Activated CD4-positive, CD25-positive, alpha-beta regulatory T cell treated with anti-CD3 and anti-CD28 coated beads, Interleukin-2, amount 50 U/mL, for 72 hours (primary cell): ENCODE results near the gene SUB1.
"Not testable (repeated sequence)": the region's sequence is repeated elsewhere in the genome, so short reads cannot be mapped to it uniquely, and the experiment has no call there.

Source experiments
- DNase-seq: peaks from one replicate; pipeline ENCODE4 v3.0.0; 2021

The SUB1 gene

DNA sequence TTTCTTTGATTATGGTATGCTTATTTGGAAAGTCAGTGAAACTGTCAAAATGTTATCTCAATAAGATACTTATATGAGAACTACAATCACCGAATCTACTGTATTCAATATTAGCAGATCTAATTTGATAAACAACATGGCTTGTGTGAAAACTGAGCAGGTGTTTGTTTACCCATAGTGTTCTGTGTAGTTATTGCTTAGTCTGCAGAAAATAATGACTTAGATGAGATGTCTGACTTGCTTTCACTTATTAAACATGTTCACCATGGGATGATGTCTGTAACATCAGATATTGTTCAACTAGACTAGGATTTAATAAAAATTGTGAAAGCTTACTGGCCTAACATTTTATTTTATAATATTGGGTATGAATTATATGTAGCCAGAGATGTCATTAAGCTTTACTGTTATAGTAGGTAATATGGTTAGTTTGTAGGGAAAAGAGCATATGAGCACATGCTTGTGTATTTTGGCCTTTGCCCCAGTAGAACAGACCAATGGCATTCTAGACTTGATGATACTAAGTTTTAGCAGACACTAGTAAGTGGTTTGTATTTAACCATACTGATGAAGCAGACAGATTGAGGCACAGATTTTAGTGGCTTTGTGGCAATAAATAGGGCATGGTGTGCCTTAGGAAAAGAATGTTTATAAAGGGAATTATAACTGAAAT, 16.4 kb downstream of the SUB1 start:
- no peak for DNase-seq

DNA sequence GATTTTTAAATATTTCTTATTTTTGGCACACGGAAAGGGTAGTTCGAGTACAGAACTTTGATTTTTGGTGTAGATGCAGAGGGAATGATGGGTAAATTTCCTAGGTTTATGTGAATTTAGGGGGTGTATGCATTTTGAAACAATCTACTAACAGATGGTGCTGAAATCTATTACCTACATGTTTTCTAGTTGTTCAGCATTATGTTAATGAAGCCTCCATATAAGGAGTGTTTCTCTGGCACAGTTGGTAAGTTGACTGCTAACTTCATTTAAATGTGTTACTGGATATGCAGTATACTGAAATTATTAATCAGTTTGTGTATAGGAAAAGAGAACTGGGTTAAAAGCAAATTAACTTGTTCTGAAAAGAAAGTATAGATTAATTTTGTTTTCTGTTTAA, 17.5 kb downstream of the SUB1 start:
- DNase-seq = no peak

DNA sequence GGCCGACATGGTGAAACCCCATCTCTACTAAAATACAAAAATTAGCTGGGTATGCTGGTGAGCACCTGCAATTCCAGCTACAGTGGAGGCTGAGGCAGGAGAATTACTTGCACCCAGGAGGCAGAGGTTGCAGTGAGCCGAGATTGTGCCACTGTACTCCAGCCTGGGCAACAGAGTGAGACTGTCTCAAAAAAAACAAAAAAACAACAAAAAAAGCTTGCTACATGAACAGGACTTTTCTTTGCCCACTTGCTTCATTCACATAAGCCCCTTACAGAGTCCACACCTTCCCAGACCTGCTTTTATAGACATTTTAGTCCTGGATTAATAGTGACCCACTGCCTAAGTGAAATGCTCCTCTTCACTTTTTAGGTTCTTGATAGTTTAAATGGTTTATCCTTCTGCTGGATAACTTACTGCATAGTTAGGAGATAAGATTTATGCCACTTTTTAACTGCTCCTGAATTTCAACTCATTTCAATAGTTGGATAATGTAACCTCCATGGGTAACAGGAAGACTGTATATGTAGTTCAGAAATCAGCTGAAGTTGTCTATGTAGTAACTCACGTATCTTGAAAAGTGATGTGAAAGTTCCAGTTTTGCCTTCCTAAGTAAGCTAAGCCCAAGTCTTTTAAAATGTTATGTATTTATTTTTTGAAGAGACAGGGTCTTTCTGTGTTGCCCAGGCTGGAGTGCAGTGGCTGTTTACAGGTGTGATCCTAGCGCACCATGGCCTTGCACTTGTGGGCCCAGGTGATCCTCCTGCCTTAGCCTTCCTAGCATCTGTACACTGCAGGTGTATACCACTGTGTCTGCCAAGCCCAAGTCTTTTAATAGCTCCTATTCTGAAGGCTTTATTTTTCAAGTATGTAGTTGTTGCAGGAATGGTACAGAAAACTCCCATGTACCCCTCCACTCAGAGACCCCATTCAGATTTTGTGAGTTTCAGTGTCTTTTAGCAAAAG, 19.7 kb downstream of the SUB1 start:
- DNase-seq = no peak

DNA sequence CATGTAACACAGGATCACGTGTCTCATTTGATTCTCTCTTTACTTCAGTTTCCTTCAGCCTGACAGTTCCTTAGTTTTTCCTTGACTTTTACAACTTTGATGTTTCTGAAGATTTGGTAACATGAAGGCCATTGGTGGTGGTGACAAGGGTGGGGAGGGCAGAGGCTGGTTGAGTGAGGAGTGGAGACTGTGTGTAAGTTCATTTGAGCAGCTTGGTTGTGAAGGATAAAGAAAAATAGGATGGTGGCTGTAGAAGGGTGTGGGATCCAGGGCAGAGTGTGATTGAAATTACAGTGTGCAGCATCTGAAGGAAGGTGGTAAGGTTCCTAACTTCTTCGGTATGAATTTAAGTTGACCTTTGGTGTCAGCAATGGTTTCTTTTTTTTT, 20.4 kb downstream of the SUB1 start:
- DNase-seq = no peak

DNA sequence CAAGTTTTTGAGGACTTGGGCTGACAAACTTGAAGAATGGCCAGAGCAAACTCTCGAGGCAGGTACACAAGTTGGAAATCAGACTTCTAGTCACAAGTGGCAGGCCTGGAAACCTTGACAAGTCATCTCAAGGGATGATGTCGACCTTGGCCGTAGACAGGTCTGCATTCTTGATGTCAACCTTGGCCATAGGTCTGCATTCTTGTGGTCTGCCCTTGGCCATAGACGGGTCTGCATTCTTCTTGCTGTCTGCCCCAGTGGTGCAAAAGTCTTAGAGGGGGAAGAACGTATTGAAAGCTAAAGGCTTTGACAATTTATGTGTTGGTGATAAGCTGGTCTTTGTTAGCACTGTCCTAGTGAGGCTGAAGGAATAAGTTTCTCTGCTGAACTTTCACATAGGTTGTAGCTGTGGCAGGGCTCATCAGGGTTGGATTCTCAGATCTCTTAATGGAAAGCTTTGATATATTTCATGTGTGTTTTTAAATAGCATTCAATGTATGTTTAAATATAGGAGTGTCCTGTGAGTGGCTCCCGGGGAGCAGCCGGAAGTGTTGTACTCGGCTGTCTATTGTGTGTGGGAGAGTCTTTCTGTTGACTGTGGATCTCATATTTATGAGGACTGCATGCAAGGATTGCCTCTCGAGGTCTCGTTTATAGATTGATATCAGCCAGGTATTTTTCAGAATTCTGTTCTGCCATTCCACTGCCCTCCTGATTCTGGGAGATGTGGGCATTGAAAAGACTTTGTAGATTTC, 27.0 kb downstream of the SUB1 start:
- DNase-seq = no peak

DNA sequence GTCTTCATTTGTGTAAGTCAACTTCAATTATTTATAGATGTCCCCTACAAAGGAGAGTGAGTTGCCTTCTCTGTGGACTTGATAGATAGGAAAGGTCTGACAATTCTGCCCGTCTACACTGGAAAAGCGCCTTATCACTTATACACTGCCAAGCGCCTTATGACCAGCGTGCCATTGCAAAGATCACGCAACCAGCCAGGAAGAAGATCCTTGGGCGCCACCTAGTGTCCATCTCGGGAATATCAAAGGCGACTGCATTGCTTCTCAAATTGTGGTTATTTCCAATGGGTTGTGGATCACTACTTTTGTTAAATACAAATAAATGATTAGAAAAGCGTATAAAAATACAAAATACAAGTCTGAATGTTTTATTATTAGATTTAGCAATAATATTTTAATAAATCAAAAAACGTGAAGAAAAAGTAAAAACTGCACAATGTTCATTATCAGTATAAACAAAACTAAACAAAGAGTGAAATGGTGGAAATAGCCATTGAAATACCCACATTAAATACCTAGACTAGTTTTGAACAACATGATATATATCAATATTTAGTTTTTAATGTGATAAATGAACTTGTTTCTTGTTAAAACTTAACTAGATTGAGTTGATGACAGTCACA, 27.8 kb downstream of the SUB1 start:
- DNase-seq = peak; percentile 87

DNA sequence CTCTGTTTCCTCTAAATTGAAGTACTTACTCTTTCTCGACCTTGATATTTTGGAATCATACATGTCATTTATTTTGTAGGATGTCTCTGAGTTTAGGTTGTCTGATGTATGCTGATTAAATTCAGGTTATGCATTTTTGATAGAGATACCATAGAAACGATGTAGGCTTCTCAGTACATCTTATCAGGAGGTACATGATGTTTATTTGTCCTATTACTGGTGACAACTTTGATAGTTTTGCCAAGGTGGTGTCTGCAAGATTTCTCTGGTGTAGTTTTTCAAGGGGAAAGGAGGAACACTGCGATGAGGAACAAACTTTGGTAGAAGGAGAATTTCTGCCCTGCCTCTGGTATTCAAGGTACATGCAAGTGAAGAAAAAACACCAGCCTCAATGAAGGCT, 29.9 kb downstream of the SUB1 start:
- no peak for DNase-seq

DNA sequence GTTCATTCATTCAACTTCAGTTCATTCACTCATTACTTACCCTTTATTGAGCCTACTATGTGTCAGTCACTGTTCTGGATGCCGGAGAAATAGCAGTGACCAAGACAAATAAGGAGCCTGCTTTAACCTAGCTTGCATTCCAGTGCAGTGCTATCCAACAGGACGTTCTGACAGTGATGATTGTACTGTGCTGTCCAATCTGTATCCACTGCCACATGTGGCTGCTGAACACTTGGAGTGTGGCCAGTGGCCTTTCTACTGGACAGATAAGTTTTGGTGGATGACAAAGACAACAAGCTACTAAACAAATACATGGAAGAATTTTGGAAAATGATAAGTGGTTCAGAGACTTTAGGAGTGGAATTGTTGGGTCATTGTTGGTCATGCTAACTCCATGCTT, 33.6 kb downstream of the SUB1 start:
- no peak for DNase-seq

DNA sequence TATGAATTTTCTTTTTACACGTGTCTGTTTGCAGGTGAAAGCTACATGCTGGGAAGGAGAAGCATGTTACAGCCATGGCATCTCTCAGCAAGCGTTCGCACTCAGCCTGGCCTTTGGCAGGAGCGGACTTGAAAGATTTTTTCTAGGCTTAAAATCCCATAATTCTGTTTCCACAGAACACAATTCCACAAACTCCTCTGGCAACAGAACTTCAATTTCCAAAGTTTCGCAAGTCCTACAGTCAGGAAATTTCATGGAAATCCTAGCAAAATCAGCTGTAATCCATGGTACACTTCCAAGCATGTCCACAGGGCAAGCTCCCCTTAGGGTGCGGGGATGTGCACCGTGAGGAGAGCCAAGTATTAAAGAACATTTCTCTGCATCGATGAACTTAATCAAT, 35.9 kb downstream of the SUB1 start:
- DNase-seq = no peak

DNA sequence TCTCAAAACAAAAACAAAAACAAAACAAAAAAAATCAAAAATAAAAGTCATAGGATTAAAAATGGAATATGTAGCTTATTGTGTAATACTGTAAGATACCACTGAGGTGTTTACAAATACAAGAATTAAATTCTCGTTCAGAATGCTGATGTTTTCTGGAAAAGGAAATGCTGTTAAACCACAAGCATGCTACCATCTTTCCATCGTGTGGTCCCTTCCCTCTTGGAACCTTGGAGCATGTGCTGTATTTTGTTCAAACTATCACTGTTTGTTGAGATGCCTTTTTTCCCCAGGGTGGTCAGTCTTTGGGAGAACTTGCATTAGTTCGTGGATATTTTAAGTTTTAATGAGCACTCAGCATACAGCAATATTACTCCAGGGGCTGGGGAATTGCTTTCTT, 39.7 kb downstream of the SUB1 start:
- DNase-seq = no peak

DNA sequence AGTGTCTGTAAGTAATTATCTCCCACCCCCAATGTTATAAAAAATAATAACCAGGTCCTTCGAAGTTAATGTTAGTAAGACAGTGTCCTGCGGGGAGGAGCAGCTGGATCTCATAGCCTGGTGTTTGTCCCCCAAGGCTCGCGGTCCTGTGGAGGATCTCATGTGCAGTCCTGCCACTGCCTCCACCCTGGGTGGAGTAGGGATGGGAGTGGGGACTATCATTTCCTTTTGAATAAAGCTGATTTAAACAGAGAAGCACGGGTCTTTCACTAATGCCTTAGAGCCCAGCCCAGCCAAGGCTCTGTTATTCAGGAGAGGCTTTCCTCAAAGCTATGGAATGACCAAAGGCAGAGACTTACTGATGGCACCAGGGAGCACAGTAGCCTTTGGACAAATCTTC, 40.2 kb downstream of the SUB1 start:
- DNase-seq = no peak

DNA sequence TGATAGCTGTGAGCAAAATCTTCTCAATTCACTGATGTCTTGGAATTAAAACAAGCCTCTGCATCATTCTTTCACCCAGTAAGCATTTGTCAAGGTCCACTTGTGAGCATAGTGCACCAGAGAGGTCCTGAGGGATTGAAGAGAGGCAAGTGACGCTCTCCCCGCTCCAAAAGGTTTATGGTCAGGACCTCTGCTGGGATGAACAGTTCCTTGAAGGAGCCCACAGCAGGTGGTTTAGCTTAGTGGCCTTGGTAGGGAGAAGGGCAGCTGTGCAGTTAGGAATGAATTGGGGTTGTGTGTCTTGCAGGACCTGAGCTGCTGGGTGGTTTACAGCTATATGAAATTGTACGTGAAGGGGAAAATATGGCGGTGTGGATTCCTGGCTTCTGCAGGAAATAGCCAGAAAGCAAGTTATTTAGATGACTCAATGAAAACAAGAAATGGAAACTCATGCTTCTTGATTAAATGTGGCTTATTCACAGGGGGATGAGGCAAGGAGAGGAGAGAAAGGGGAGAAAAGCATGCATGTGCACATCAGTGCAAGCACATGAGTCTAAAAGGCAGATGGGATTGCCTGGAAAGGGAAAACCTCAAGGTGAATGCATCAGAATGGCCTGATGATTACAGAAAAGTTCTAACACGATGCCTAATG, 42.0 kb downstream of the SUB1 start:
- no peak for DNase-seq

DNA sequence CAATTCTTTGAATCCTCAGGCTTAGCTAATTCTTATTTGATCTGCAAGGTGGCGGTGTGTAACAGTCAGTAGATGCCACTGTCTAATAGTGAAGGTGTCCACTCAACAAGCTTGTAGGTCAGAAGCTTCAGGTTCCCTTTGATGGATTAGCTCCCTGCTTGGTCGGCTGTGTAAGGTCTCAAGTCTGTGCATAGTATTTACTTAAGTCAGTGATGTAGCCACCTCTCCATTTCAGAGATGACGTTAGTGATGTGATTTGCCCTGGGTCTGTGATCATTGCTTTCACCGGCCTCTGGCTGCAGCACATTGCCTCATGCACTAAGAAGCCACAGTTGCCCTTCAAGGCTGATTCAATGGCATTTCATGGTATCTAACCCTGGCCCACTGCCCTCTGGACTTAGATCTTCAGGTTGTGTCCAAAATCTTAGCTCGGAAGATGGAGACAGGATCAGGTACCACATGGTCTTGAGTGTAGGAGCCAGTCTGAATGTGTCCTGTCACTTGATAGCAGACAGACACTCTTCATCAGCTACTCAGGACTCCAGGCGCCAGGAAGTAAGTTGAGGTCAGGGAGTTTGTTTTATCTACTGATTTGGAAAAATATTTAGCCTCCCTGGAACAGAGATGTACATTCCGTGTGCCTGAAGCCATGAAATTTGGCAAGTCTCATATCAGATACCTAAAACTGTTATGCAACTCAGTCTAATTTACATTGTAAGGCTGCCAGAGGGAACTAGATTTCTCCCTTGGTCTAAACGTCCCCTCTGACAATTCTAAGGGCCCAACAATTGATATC, 42.9 kb downstream of the SUB1 start:
- no peak for DNase-seq

DNA sequence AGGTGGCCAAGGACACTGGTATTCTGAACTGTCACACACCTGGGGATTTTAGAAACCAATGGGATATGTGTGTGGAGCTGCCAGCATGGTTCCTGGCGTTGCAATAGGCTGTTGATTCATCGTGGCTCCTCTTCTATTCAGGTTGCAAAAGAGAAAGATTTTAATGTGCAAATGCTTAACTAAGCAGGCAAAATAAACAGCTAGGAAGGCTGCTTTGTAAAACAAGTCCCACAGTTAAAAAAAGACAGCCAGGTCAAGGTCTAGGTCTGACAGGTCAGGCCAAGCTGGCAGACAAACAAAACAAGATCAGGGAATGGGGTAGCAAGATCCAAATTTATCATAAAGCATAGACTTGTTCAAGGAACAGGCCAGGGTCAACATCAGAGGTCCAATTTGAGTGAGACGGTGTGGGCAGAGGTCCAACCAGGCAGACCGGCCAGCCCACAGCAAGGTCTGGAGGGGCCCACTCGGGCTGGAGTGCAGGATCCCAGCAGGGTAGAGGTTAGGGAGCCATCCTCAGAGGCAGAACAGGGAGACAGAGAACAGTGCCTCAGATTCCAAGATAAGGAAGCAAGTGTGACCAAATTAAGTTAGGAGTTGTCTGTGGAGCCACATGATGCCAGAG, 45.6 kb downstream of the SUB1 start:
- DNase-seq = no peak

DNA sequence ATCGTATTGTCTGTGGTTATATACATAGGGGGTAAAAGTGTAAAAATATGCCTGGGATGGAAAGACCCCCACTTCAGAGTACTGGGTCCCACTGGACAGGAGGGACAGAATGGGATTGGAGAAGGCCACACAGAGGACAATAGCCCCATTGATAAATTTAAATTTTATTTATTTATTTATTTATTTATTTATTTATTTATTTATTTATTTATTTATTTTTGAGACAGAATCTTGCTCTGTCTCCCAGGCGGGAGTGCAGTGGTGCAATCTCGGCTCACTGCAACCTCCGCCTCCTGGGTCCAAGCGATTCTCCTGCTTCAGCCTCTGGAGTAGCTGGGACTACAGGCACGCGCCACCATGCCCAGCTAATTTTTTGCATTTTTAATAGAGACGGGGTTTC, 47.7 kb downstream of the SUB1 start:
- not testable (repeated sequence) for DNase-seq

DNA sequence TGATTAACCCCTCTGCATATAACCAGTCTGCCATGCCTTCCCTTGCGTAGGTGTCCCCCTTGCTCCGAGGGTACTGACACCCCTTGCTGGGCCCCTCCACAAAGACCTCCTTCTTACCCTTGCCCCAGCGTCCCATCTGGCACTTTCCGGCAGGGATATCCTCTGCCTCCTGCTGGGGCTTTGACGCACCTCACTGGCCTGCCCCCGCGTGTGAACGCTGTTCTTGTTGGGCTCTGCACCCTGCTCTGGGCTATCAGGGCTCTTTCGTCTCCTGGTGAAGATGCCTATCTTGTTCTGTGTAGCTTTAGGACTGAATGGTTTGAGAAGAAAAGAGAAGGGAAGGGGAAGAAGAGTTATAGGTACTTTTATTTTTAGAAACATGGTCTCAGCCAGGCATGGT, 53.0 kb downstream of the SUB1 start:
- DNase-seq = no peak

DNA sequence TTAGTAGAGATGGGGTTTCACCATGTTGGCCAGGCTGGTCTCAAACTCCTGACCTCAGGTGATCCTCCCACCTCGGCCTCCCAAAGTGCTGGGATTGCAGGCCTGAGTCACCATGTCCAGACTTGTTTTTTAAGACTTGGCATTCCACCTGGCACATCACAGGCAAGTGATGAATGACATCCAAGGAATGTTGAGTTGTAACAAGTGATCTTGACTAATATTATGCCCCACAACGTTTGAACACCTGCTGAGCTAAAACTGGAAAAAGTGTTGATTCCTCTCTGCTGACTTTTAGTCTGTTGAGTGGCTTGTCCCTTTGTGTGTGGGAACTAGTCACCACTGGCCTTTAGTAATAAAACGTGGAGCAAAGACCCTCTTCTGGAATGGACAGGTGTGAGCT, 54.6 kb downstream of the SUB1 start:
- DNase-seq = no peak

DNA sequence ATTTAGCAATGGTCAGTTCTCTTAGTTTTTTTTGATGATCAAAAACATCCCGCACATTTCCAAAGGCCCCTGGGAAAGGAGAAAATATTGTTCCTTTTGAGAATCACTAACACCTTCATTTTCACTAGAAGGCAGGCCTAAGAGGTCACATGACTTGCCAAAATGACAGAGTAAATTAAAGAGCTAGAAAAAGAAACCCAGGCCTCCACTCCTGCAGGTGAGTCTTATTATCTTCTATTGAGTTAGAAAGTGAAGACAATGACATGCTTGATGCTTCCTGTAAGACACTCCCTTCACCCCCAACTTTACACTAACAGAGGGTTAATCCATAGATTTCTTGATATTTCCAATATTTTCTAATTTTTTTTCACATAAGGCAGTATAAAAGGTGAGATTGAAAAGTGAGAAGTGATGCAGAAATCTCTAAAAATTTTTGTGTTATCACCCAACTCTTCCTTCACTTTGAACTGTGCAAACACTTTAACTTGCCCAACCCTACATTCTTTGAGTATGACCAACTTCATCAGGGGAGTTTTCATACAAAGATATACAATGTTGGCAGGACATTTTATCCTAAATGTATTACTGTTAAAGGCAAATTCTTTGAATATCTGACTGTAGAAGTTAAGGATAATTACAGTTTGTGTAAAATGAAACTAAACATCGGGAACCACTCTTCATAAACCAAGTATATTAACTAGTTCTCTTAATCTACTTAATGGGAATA, 57.1 kb downstream of the SUB1 start:
- DNase-seq = no peak

DNA sequence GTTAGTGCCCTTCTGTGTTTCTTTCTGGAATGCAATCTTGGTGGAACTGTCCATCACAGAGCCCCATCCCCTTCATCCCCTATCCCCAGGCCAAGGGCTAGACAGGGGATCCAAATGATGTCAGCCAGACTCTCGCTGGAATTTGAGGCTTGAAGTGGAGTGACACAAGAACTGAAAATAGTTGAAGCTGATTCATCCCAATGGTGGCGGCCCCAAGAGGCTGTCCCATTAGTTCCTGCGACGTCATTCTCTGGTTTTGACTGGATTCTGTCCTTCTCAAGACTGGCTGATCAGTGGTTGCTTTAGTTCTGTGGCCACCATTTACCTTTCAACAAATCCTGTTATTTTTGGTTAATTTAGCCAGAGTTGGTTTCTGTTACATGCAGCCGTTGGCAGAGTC, 59.9 kb downstream of the SUB1 start:
- no peak for DNase-seq
